ENCODE data around the gene DYSF. TPM values are rescaled to one million over a fixed set of nuclear protein-coding genes. Genes with fewer than 3 reads are reported as not detected.
A peak's percentile ranks its signal among the peaks of the same experiment; 100 is the strongest.

DYSF gene
- total RNA-seq, 1 experiment from 2014 or later: 0.89 TPM

GRCh38 chr2:71465961-71466300 lies 12.6 kb downstream of the DYSF start:
- no peaks in the 10 kb centered on the region for H3K79me2 ChIP-seq (ENCODE audit: insufficient read depth, low read length)
- BruUV-seq (replicated peaks): no TSS peak
- POLR2A ChIA-PET: no interaction called here
- H3K27ac ChIP-seq (ENCODE audit: low read depth, low read length): no peak overlapping the region; the same call in 1 of the 2 replicates
- H4K20me1 ChIP-seq (ENCODE audit: insufficient read depth): no peaks in the 10 kb centered on the region
- peaks cover 3% of the 10 kb centered on the region; the same call in 1 of the 2 replicates for H3K27me3 ChIP-seq (ENCODE audit: insufficient read depth, low read length)
- CTCF ChIA-PET: no interaction called here
- no peak overlapping the region for H3K9ac ChIP-seq (ENCODE audit: low read length)
- H2AFZ ChIP-seq (ENCODE audit: low read depth, low read length, poor library complexity, severe bottlenecking): no peak overlapping the region
- TF ChIP-seq YY1 (IDR thresholded peaks at IDR 0.05; ENCODE audit: extremely low read depth, insufficient replicate concordance, low read depth, low read length) (no peak), TCF7L2 (IDR thresholded peaks at IDR 0.05; ENCODE audit: borderline replicate concordance, extremely low read depth, insufficient read depth, insufficient read length) (no peak), SIN3A (IDR thresholded peaks at IDR 0.05; ENCODE audit: low read depth) (no peak), POLR2AphosphoS5 (IDR thresholded peaks at IDR 0.05; ENCODE audit: low read depth, low read length) (no peak), SRF (IDR thresholded peaks at IDR 0.05; ENCODE audit: low read depth) (no peak), POLR2A (IDR thresholded peaks at IDR 0.05; ENCODE audit: borderline replicate concordance, extremely low read depth, insufficient read depth, insufficient read length) (no peak), EGR1 (IDR thresholded peaks at IDR 0.05; ENCODE audit: low read depth) (no peak), FOSL1 (IDR thresholded peaks at IDR 0.05; ENCODE audit: low read depth) (no peak), CBX3 (IDR thresholded peaks at IDR 0.05; ENCODE audit: low read depth) (no peak)
- TF ChIP-seq, protein P1, sequence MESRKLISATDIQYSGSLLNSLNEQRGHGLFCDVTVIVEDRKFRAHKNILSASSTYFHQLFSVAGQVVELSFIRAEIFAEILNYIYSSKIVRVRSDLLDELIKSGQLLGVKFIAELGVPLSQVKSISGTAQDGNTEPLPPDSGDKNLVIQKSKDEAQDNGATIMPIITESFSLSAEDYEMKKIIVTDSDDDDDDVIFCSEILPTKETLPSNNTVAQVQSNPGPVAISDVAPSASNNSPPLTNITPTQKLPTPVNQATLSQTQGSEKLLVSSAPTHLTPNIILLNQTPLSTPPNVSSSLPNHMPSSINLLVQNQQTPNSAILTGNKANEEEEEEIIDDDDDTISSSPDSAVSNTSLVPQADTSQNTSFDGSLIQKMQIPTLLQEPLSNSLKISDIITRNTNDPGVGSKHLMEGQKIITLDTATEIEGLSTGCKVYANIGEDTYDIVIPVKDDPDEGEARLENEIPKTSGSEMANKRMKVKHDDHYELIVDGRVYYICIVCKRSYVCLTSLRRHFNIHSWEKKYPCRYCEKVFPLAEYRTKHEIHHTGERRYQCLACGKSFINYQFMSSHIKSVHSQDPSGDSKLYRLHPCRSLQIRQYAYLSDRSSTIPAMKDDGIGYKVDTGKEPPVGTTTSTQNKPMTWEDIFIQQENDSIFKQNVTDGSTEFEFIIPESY (IDR thresholded peaks at IDR 0.05; ENCODE audit: extremely low read depth, insufficient replicate concordance, low read length): no peak
- TF ChIP-seq, protein P2, sequence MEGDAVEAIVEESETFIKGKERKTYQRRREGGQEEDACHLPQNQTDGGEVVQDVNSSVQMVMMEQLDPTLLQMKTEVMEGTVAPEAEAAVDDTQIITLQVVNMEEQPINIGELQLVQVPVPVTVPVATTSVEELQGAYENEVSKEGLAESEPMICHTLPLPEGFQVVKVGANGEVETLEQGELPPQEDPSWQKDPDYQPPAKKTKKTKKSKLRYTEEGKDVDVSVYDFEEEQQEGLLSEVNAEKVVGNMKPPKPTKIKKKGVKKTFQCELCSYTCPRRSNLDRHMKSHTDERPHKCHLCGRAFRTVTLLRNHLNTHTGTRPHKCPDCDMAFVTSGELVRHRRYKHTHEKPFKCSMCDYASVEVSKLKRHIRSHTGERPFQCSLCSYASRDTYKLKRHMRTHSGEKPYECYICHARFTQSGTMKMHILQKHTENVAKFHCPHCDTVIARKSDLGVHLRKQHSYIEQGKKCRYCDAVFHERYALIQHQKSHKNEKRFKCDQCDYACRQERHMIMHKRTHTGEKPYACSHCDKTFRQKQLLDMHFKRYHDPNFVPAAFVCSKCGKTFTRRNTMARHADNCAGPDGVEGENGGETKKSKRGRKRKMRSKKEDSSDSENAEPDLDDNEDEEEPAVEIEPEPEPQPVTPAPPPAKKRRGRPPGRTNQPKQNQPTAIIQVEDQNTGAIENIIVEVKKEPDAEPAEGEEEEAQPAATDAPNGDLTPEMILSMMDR (IDR thresholded peaks at IDR 0.05 in 2 of 3, conservative IDR thresholded peaks at IDR 0.05 in 1 of 3; ENCODE audit: borderline replicate concordance in 1 of 3, insufficient read depth in 1 of 3, low read depth in 2 of 3, low read length in 2 of 3): no peak
- TF ChIP-seq, protein P3, sequence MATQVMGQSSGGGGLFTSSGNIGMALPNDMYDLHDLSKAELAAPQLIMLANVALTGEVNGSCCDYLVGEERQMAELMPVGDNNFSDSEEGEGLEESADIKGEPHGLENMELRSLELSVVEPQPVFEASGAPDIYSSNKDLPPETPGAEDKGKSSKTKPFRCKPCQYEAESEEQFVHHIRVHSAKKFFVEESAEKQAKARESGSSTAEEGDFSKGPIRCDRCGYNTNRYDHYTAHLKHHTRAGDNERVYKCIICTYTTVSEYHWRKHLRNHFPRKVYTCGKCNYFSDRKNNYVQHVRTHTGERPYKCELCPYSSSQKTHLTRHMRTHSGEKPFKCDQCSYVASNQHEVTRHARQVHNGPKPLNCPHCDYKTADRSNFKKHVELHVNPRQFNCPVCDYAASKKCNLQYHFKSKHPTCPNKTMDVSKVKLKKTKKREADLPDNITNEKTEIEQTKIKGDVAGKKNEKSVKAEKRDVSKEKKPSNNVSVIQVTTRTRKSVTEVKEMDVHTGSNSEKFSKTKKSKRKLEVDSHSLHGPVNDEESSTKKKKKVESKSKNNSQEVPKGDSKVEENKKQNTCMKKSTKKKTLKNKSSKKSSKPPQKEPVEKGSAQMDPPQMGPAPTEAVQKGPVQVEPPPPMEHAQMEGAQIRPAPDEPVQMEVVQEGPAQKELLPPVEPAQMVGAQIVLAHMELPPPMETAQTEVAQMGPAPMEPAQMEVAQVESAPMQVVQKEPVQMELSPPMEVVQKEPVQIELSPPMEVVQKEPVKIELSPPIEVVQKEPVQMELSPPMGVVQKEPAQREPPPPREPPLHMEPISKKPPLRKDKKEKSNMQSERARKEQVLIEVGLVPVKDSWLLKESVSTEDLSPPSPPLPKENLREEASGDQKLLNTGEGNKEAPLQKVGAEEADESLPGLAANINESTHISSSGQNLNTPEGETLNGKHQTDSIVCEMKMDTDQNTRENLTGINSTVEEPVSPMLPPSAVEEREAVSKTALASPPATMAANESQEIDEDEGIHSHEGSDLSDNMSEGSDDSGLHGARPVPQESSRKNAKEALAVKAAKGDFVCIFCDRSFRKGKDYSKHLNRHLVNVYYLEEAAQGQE (IDR thresholded peaks at IDR 0.05; ENCODE audit: low read depth): no peak
- RAD21 ChIA-PET (ENCODE audit: low non-redundant PET in 1 of 2, low total read pairs in 2 of 2, uncharacterized antibody in 2 of 2, unreplicated experiment in 2 of 2): interaction anchor here in 1 of 2 experiments (1.0 kb wide), 1 partner anchor 44 kb away, joined by 3 read pairs; no protein-coding TSS in a partner anchor
- intact Hi-C loops (cut with micrococcal nuclease): no loop called here
- no peaks in the 10 kb centered on the region for H3K36me3 ChIP-seq (ENCODE audit: control insufficient read depth in 1 of 2, insufficient read depth in 2 of 2, low read length in 2 of 2)
- H3K9me2 ChIP-seq (ENCODE audit: insufficient read depth): no peaks in the 10 kb centered on the region
- H3K4me1 ChIP-seq (ENCODE audit: control insufficient read depth in 1 of 2, insufficient read depth in 2 of 2, low read length in 2 of 2): peaks cover 0 to 19% of the 10 kb centered on the region in 2 experiments; a peak in 3 of 4 replicates
- ATAC-seq: no peak
- H3K9me3 ChIP-seq (ENCODE audit: control insufficient read depth in 1 of 2, insufficient read depth in 1 of 2, low read depth in 1 of 2, low read length in 2 of 2): no peaks in the 10 kb centered on the region
- H3K4me2 ChIP-seq (ENCODE audit: low read length): peak overlapping the region; percentile 99
- H3K4me3 ChIP-seq (replicated peaks in 1 of 2; ENCODE audit: low read depth in 1 of 2, low read length in 2 of 2): peak overlapping the region in 1 of 2 experiments; percentile 92; a peak in 1 of 4 replicates
- DNase-seq (ENCODE audit: low read depth, low spot score): no peak
